ENCODE data around the gene INSR.
"Not testable (repeated sequence)": the region's sequence is repeated elsewhere in the genome, so short reads cannot be mapped to it uniquely, and the experiment has no call there.

The INSR gene

GRCh38 chr19:7293762-7294557 lies at the start of gene INSR:
Gene INSR (minus strand): TSS chr19:7294414. CDS start chr19:7293891, 523 bp downstream.
- peak; percentile 99 for DNase-seq (ENCODE audit: low spot score)

DNA sequence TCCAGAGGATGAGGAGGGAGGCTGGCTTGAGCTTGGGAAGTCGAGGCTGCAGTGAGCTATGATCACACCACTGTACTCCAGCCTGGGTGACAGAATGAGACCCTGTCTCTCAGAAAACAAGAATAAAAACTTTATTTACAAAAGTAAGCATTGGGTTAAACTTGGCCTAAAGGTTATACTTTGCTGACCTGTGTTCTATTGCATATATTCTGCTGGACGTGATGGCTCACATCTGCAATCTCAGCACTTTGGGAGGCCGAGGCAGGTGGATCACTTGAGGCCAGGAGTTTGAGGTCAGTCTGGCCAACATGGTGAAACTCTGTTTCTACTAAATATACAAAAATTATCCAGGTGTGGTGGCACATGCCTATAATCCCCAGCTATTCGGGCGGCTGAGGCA lies 47.9 kb upstream of the INSR start:
- DNase-seq (ENCODE audit: low spot score): no peak

GRCh38 chr19:7340959-7341837 lies 47.0 kb upstream of the INSR start:
- peak; percentile 35 for DNase-seq (ENCODE audit: low spot score)

GRCh38 chr19:7337380-7338194 lies 43.4 kb upstream of the INSR start:
- DNase-seq (ENCODE audit: low spot score): no peak

- no peak for DNase-seq (ENCODE audit: low spot score)
These were observed 42.2 kb upstream of the INSR start for GRCh38 chr19:7336321-7336973.

DNA sequence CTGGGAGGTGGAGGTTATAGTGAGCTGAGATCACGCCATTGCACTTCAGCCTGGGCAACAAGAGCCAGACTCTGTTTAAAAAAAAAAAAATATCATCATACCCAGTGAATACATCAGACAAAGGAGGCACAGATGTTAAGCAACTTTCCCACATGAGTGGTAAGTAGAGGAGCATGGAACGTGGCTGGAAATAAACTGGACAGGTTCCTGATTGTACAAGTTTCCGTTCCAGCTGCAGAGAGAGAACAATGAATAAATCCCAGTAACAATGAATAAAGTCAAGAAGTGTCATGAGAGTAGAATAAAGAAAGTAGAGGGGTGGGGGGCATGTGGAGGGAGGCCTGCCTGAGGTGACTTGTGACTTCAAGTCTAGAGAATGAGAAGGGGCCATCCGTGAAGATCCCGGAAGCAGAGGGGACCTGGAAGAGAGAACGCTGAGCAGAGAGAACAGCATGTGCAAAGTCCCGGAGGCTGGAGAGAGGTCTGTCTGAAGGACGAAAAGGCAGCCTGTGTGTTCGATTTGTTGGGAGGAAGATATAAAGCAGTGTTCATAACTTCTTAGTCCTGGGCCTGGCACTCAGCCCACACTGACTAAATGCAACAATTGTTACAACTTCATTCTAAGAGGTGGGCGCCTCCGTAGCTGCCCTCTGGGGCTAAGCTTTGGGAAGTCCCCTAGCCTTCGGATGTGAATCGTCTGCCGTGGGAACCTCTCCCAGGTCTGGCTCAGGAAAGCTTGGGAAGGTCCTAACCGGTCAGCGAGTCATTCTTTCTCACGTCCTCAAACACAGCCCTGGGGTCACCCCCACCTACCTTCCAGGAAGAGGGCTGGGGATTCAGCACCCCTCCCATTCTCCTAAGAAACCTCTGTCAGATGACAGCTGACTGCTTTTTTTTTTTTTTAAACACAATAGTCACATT lies 39.2 kb upstream of the INSR start:
- DNase-seq (ENCODE audit: low spot score): no peak

- DNase-seq (ENCODE audit: low spot score): no peak
These were observed 37.2 kb upstream of the INSR start for GRCh38 chr19:7331446-7331845.

DNA sequence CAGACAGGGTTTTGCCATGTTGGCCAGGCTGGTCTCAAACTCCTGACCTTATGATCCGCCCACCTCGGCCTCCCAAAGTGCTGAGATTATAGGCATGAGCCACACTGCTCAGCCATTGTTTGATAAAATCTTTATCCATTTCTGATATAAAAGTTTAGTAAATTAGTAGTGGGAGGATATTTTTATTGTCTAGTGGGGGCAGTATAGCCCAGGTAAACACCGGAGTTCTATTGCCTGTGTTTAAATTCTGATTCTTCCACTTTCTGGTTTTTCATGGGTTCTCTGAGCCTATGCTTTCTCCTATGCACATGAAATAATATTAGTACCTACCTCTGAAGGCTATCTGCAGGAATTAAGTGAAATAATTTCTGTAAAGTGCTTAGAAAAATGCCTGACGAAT lies 34.4 kb upstream of the INSR start:
- no peak for DNase-seq (ENCODE audit: low spot score)

DNA sequence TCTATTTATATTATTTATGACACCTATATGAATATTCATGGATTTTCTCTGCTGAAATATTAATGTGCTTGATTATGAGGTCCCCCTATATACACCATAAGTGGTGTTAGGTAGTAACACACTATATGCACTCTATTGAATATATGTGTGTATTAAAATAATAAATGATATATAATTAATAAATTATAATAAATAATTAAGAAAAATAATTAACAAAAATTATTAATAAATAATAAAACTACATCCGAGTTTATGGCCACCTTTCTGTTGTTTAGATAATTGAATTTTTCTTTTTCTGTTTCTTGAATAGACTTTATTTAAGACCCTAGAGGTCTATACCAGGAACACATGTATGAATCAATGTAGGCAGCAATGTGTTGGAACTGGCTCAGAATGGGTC lies 33.6 kb upstream of the INSR start:
- DNase-seq (ENCODE audit: low spot score): no peak

DNA sequence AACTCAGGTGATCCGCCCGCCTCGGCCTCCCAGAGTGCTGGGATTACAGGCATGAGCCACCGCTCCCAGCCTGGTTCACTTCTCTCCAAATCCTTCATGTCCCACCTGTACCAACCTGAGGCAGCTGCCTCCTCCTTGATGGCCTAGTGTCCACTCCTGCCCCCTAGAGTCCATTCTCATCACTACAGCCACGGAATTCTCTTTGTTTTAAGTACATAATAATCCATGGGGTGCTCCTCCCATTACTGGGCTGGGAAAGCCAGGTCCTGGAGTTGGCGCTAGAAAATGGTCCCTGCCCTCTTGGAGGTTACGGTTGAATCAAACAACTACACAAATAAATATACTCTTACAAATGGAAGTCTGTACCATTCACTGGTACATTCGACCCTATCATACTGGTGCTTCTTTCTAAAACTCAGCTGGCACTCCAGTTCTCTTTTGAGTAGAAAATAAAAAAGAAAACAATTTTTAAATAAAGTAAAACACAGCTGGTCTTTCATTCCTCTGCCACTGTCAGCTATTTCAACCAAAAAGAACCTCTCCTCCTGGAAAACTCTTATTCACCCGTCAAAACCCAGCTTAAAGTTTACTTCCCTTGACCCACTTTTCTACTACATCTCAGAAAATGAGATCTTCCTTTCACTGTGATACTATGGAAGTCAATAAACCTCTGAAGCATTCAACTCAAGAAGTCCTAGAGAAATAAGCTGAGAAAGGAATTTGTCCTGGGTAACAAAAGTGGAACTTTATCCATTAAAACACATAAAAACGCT lies 32.1 kb upstream of the INSR start:
- no peak for DNase-seq (ENCODE audit: low spot score)

GRCh38 chr19:7318176-7318575 lies 24.0 kb upstream of the INSR start:
- no peak for DNase-seq (ENCODE audit: low spot score)

- DNase-seq (ENCODE audit: low spot score): no peak
These were observed 18.6 kb upstream of the INSR start for GRCh38 chr19:7312816-7313215.

GRCh38 chr19:7311911-7312310 lies 17.7 kb upstream of the INSR start:
- DNase-seq (ENCODE audit: low spot score): no peak

- not testable (repeated sequence) for DNase-seq (ENCODE audit: low spot score)
These were observed 14.1 kb upstream of the INSR start for GRCh38 chr19:7308327-7308726.

GRCh38 chr19:7307590-7308218 lies 13.5 kb upstream of the INSR start:
- DNase-seq (ENCODE audit: low spot score): no peak

DNA sequence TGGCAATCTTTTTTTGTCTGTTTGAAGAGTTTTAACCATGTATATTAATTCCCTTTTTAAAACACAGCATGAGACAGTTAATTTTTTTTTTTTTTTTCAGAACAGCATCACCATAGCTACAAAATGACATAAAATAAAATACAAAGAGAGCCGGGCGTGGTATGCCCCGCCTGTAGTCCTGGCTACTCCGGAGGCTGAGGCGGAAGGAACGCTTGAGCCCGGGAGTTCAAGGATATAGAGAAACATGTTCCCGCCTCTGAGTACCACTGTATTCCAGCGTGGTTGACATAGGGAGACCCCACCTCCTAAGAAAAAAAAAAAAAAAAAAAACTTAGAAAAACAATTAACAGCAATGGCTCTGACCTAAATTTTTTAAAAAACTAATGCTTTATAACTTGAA lies 10.0 kb upstream of the INSR start:
- no peak for DNase-seq (ENCODE audit: low spot score)

- DNase-seq (ENCODE audit: low spot score): no peak
These were observed 9.3 kb upstream of the INSR start for GRCh38 chr19:7303470-7303869.

GRCh38 chr19:7301525-7301924 lies 7.3 kb upstream of the INSR start:
- DNase-seq (ENCODE audit: low spot score): no peak

DNA sequence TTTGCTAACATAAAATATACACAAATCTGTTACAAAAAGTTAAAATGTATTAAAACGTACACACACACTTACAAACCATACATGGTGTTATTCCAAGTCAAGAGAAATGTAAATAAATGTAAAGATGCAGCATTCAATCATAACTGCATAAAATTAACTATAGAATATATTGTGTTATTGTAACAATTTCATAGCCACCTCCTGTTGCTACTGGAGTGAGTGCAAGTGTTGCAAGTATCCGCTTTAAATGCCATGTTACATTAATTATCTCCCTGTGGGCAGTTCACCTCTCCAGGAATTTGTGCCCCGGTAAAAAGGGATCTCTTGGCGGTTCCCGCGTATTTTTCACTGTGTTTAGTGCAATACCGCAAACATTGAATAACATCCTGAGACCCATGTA lies 3.5 kb upstream of the INSR start:
- no peak for DNase-seq (ENCODE audit: low spot score)

Data from HuH-7.5 (cell line).